Adrenal gland (tissue), 12 donors: ENCODE data around the gene GALNT9. TPM values are rescaled to one million over a fixed set of nuclear protein-coding genes. Genes with fewer than 3 reads are reported as not detected.

ENCODE experiments used
- DNase-seq, 7 donors: peaks; one replicate each; pipeline ENCODE4 v3.0.0-alpha.2; 2019 to 2020
- H3K27ac ChIP-seq, 5 donors: fragments of 200-600 bp; sonication (generic) in 4 of 5; 1 replicate in 3 of 5; 2 replicates in 2 of 5; pipeline versions ENCODE4 v1.5.1 to v1.8.0; 2016 to 2020; ENCODE audit warnings: mild to moderate bottlenecking in 1 of 5
- H3K27me3 ChIP-seq: fragments of 200-600 bp; 2 replicates; pipeline ENCODE4 v1.8.0; 2021
- H3K36me3 ChIP-seq, 2 donors: fragments of 200-600 bp; replicated peaks in 1 of 2; 1 replicate in 1 of 2; 2 replicates in 1 of 2; pipeline versions ENCODE4 v1.5.1 to v1.8.0; 2018 to 2022
- H3K4me1 ChIP-seq, 2 donors: fragments of 200-600 bp; replicated peaks in 1 of 2; 1 replicate in 1 of 2; 2 replicates in 1 of 2; pipeline versions ENCODE4 v1.5.1 to v1.8.0; 2018 to 2021
- H3K4me3 ChIP-seq, 4 donors: fragments of 200-600 bp; sonication (generic) in 3 of 4; one replicate each; pipeline ENCODE4 v1.5.1; 2016 to 2018
- H3K9me3 ChIP-seq, 3 donors: fragments of 200-600 bp; sonication (generic) in 1 of 3; replicated peaks in 1 of 3; 1 replicate in 2 of 3; 2 replicates in 1 of 3; pipeline versions ENCODE4 v1.5.1 to v1.8.0; 2016 to 2021
- CTCF ChIP-seq, 6 experiments: fragments of 450-650 bp in 4 of 6; fragments of 200-600 bp in 2 of 6; sonication (generic) in 1 of 6; IDR thresholded peaks; 1 replicate in 5 of 6; 2 replicates in 1 of 6; pipeline versions ENCODE4 v1.5.1 to v1.8.0; 2016 to 2021; ENCODE audit warnings: antibody characterized with exemption in 6 of 6, mild to moderate bottlenecking in 2 of 6, moderate library complexity in 1 of 6
- POLR2A ChIP-seq, 2 donors: fragments of 450-650 bp; IDR thresholded peaks; one replicate each; pipeline ENCODE4 v1.6.1; 2017; ENCODE audit warnings: antibody characterized with exemption in 2 of 2, mild to moderate bottlenecking in 2 of 2, moderate library complexity in 1 of 2
- WGBS, 4 donors: extraction: QIAGEN DNeasy Blood & Tissue Kit in 2 of 4; methylation state at CpG; one replicate each; pipeline versions ENCODE4 v1.1.5 to v1.1.7; 2013 to 2017; 5-methylcytosine and 5-hydroxymethylcytosine counted together
- intact Hi-C, 2 donors: fragments of 100-400 bp; cut with DNase I; formaldehyde crosslinking; loops; one replicate each; pipeline versions ENCODE4 v1.14.1 to v1.15.0; 2022 to 2023
- polyA plus RNA-seq, 3 donors: library from polyadenylated mRNA; stranded (reverse); fragments of 200-250 nt in 2 of 3; fragments of 350-450 nt in 1 of 3; fragmentation: Illumina TruSeq in 1 of 3; extraction: RNeasy Lipid Tissue Mini Kit (QIAGEN cat#74804) in 1 of 3; gene quantifications; one replicate each; pipeline ENCODE4 v1.2.3, GENCODE V29; 2013 to 2014
- total RNA-seq, 9 donors: library from RNA; depleted of rRNA in 4 of 9; stranded (reverse); fragments of >200 nt in 4 of 9; fragments of 120-200 nt in 1 of 9; fragmentation: NEBNext Ultra II Directional in 1 of 9; extraction: Animal tissue kit (Norgen Biotek cat#: 25700) in 1 of 9; gene quantifications; one replicate each; pipeline versions ENCODE4 v1.1.0 to v1.2.4, GENCODE V29; 2013 to 2023
- donor health status: healthy with polysubstance abuse.
- donor health status: Bipolar disorder and iron deficiency.
- donor health status: DM: yes; HTN: yes; CAD: no.
- donor health status: DM: no; HTN: no; CAD: no.
- donor health status: DM: no; HTN: no; CAD: no.
- donor health status: DM: yes; HTN: yes; CAD: no.

Gene GALNT9
- total and polyA plus RNA-seq, 12 donors, result 0.44 to 7.8 (median 1.2) TPM; not detected in 1

GRCh38 chr12:132345561-132346200, 16.3 kb upstream of the GALNT9 start:
- H3K9me3 ChIP-seq, result no peaks in the 10 kb centered on the region
- DNase-seq, result no peak
- H3K4me1 ChIP-seq, result no peaks in the 10 kb centered on the region
- intact Hi-C loops, result no loop called here
- H3K36me3 ChIP-seq, result no peaks in the 10 kb centered on the region
- WGBS, 4 donors, result 50 to 75% (median 53%) methylated on average over 19 to 37 of the region's 37 CpGs
- H3K27ac ChIP-seq, result no peak overlapping the region
- TF ChIP-seq POLR2A (IDR thresholded peaks at IDR 0.05), result no peak
- TF ChIP-seq CTCF (IDR thresholded peaks at IDR 0.05), result no peak
- H3K27me3 ChIP-seq, result peaks cover 7% of the 10 kb centered on the region
- H3K4me3 ChIP-seq, result no peak overlapping the region

GRCh38 chr12:132345126-132345525, 15.7 kb upstream of the GALNT9 start:
- intact Hi-C loops, result no loop called here
- no peaks in the 10 kb centered on the region for H3K36me3 ChIP-seq
- H3K9me3 ChIP-seq, result no peaks in the 10 kb centered on the region
- no peak overlapping the region for H3K4me3 ChIP-seq
- no peaks in the 10 kb centered on the region for H3K4me1 ChIP-seq
- no peak overlapping the region for H3K27ac ChIP-seq
- DNase-seq, result no peak
- WGBS, 4 donors, result 70 to 77% (median 72%) methylated on average over 10 to 17 of the region's 17 CpGs
- peaks cover 7% of the 10 kb centered on the region for H3K27me3 ChIP-seq
- TF ChIP-seq POLR2A (IDR thresholded peaks at IDR 0.05) (no peak), CTCF (IDR thresholded peaks at IDR 0.05) (no peak)

GRCh38 chr12:132344601-132345000, 15.2 kb upstream of the GALNT9 start:
- intact Hi-C loops, result no loop called here
- Histone ChIP-seq H3K36me3 (no peaks in the 10 kb centered on the region), H3K27ac (no peak overlapping the region), H3K27me3 (peaks cover 7% of the 10 kb centered on the region), H3K4me1 (no peaks in the 10 kb centered on the region), H3K4me3 (no peak overlapping the region), H3K9me3 (no peaks in the 10 kb centered on the region)
- DNase-seq, result no peak
- WGBS, 4 donors, result 83 to 87% (median 85%) methylated on average over 21 to 23 of the region's 23 CpGs
- TF ChIP-seq CTCF (IDR thresholded peaks at IDR 0.05), result no peak
- TF ChIP-seq POLR2A (IDR thresholded peaks at IDR 0.05), result no peak

GRCh38 chr12:132344181-132344580, 14.8 kb upstream of the GALNT9 start:
- intact Hi-C loops, result no loop called here
- Histone ChIP-seq H3K4me1 (no peaks in the 10 kb centered on the region), H3K4me3 (no peak overlapping the region), H3K27ac (no peak overlapping the region), H3K27me3 (peaks cover 9% of the 10 kb centered on the region), H3K9me3 (no peaks in the 10 kb centered on the region), H3K36me3 (no peaks in the 10 kb centered on the region)
- 81 to 92% (median 83%) methylated on average over 9 to 11 of the region's 11 CpGs for WGBS, 4 donors
- TF ChIP-seq CTCF (IDR thresholded peaks at IDR 0.05) (no peak), POLR2A (IDR thresholded peaks at IDR 0.05) (no peak)
- no peak for DNase-seq
